T-helper 2 cell treated with Interferon-gamma antibody and Interleukin-4, amounts not matched to agents 5 μg/mL and 100 μg/mL, for 36 hours (primary cell): Measurements from ENCODE around the gene ATP6V0E2.

Source experiments
- DNase-seq: peaks from one replicate; pipeline ENCODE4 v3.0.0; 2021; ENCODE audit warnings: low spot score
- H3K27ac Mint-ChIP-seq: one replicate; pipeline ENCODE4 v1.8.0; 2021; ENCODE audit warnings: mild to moderate bottlenecking, mixed read lengths
- H3K27me3 Mint-ChIP-seq: one replicate; pipeline ENCODE4 v1.8.0; 2021; ENCODE audit warnings: low read depth, mixed read lengths
- H3K36me3 Mint-ChIP-seq: one replicate; pipeline ENCODE4 v1.8.0; 2021; ENCODE audit warnings: low read depth, mixed read lengths
- H3K4me1 Mint-ChIP-seq: one replicate; pipeline ENCODE4 v1.8.0; 2021; ENCODE audit warnings: low read depth, mixed read lengths
- H3K4me3 Mint-ChIP-seq: one replicate; pipeline ENCODE4 v1.8.0; 2022; ENCODE audit warnings: mild to moderate bottlenecking, moderate library complexity, mixed read lengths
- H3K9me3 Mint-ChIP-seq: one replicate; pipeline ENCODE4 v1.8.0; 2021; ENCODE audit warnings: mixed read lengths

Gene ATP6V0E2

GRCh38 chr7:149864023-149864422 lies 9.7 kb upstream of the ATP6V0E2 start:
- no peaks in the 10 kb centered on the region for H3K27me3 Mint-ChIP-seq
- H3K27ac Mint-ChIP-seq = peak overlapping the region; percentile 54
- peaks cover 30% of the 10 kb centered on the region for H3K36me3 Mint-ChIP-seq
- H3K4me3 Mint-ChIP-seq = peak overlapping the region; percentile 8
- H3K9me3 Mint-ChIP-seq = no peaks in the 10 kb centered on the region
- peaks cover 48% of the 10 kb centered on the region for H3K4me1 Mint-ChIP-seq
- DNase-seq = no peak

- peak overlapping the region; percentile 96 for H3K27ac Mint-ChIP-seq
These were observed 9.0 kb upstream of the ATP6V0E2 start for GRCh38 chr7:149864751-149865150.

GRCh38 chr7:149865437-149865836 lies 8.3 kb upstream of the ATP6V0E2 start:
- Mint-ChIP-seq H3K4me3 (peak overlapping the region; percentile 64), H3K27me3 (no peaks in the 10 kb centered on the region), H3K4me1 (peaks cover 61% of the 10 kb centered on the region), H3K36me3 (peaks cover 30% of the 10 kb centered on the region), H3K27ac (peak overlapping the region; percentile 96), H3K9me3 (no peaks in the 10 kb centered on the region)
- peak; percentile 53 for DNase-seq

More at GRCh38 chr7:149864751-149865150, 9.0 kb upstream of the ATP6V0E2 start:
- Mint-ChIP-seq H3K27me3 (no peaks in the 10 kb centered on the region), H3K36me3 (peaks cover 31% of the 10 kb centered on the region), H3K4me3 (peak overlapping the region; percentile 64), H3K4me1 (peaks cover 54% of the 10 kb centered on the region), H3K9me3 (no peaks in the 10 kb centered on the region)
- DNase-seq = no peak

- Mint-ChIP-seq H3K27me3 (no peaks in the 10 kb centered on the region), H3K27ac (peak overlapping the region; percentile 87), H3K4me1 (peaks cover 69% of the 10 kb centered on the region), H3K36me3 (peaks cover 26% of the 10 kb centered on the region), H3K4me3 (peak overlapping the region; percentile 64), H3K9me3 (no peaks in the 10 kb centered on the region)
- DNase-seq = no peak
These were observed 7.5 kb upstream of the ATP6V0E2 start for GRCh38 chr7:149866139-149866778.

GRCh38 chr7:149866779-149867447 lies 6.9 kb upstream of the ATP6V0E2 start:
- Mint-ChIP-seq H3K27me3 (no peaks in the 10 kb centered on the region), H3K27ac (peak overlapping the region; percentile 69), H3K9me3 (no peaks in the 10 kb centered on the region), H3K36me3 (peaks cover 27% of the 10 kb centered on the region), H3K4me1 (peaks cover 75% of the 10 kb centered on the region), H3K4me3 (peak overlapping the region; percentile 53)
- DNase-seq = no peak

GRCh38 chr7:149867762-149868622 lies 5.8 kb upstream of the ATP6V0E2 start:
- H3K27me3 Mint-ChIP-seq = no peaks in the 10 kb centered on the region
- peak overlapping the region; percentile 69 for H3K27ac Mint-ChIP-seq
- peaks cover 81% of the 10 kb centered on the region for H3K4me1 Mint-ChIP-seq
- H3K36me3 Mint-ChIP-seq = peaks cover 23% of the 10 kb centered on the region
- H3K9me3 Mint-ChIP-seq = no peaks in the 10 kb centered on the region
- no peak for DNase-seq
- peak overlapping the region; percentile 53 for H3K4me3 Mint-ChIP-seq

- no peaks in the 10 kb centered on the region for H3K9me3 Mint-ChIP-seq
- no peaks in the 10 kb centered on the region for H3K27me3 Mint-ChIP-seq
- peaks cover 80% of the 10 kb centered on the region for H3K4me1 Mint-ChIP-seq
- H3K36me3 Mint-ChIP-seq = peaks cover 22% of the 10 kb centered on the region
- H3K27ac Mint-ChIP-seq = peak overlapping the region; percentile 55
- peak overlapping the region; percentile 36 for H3K4me3 Mint-ChIP-seq
- DNase-seq = no peak
These were observed 5.0 kb upstream of the ATP6V0E2 start for GRCh38 chr7:149868623-149869290.

- H3K4me1 Mint-ChIP-seq = peaks cover 78% of the 10 kb centered on the region
- DNase-seq = no peak
- H3K36me3 Mint-ChIP-seq = peaks cover 21% of the 10 kb centered on the region
- H3K27ac Mint-ChIP-seq = peak overlapping the region; percentile 90
- H3K4me3 Mint-ChIP-seq = peak overlapping the region; percentile 79
- H3K9me3 Mint-ChIP-seq = no peaks in the 10 kb centered on the region
- H3K27me3 Mint-ChIP-seq = no peaks in the 10 kb centered on the region
These were observed 4.5 kb upstream of the ATP6V0E2 start for GRCh38 chr7:149869291-149869650.

GRCh38 chr7:149869867-149870266 lies 3.9 kb upstream of the ATP6V0E2 start:
- H3K36me3 Mint-ChIP-seq = peaks cover 19% of the 10 kb centered on the region
- DNase-seq = peak; percentile 42

GRCh38 chr7:149870274-149870673 lies 3.5 kb upstream of the ATP6V0E2 start:
- Mint-ChIP-seq H3K4me3 (peak overlapping the region; percentile 79), H3K9me3 (no peaks in the 10 kb centered on the region), H3K36me3 (peaks cover 16% of the 10 kb centered on the region), H3K27me3 (no peaks in the 10 kb centered on the region), H3K4me1 (peaks cover 81% of the 10 kb centered on the region), H3K27ac (peak overlapping the region; percentile 90)
- no peak for DNase-seq

More at GRCh38 chr7:149869867-149870266, 3.9 kb upstream of the ATP6V0E2 start:
- Mint-ChIP-seq H3K4me1 (peaks cover 81% of the 10 kb centered on the region), H3K27me3 (no peaks in the 10 kb centered on the region), H3K9me3 (no peaks in the 10 kb centered on the region), H3K4me3 (peak overlapping the region; percentile 79), H3K27ac (peak overlapping the region; percentile 90)

- no peak for DNase-seq
- peak overlapping the region; percentile 79 for H3K4me3 Mint-ChIP-seq
- peaks cover 82% of the 10 kb centered on the region for H3K4me1 Mint-ChIP-seq
- H3K9me3 Mint-ChIP-seq = no peaks in the 10 kb centered on the region
- H3K27me3 Mint-ChIP-seq = no peaks in the 10 kb centered on the region
- H3K36me3 Mint-ChIP-seq = peaks cover 22% of the 10 kb centered on the region
- H3K27ac Mint-ChIP-seq = peak overlapping the region; percentile 26
These were observed 2.9 kb upstream of the ATP6V0E2 start for GRCh38 chr7:149870701-149871483.

- Mint-ChIP-seq H3K27me3 (no peaks in the 10 kb centered on the region), H3K4me1 (peaks cover 75% of the 10 kb centered on the region), H3K4me3 (peak overlapping the region; percentile 56), H3K27ac (peak overlapping the region; percentile 80), H3K9me3 (no peaks in the 10 kb centered on the region), H3K36me3 (peaks cover 24% of the 10 kb centered on the region)
- DNase-seq = no peak
These were observed 2.2 kb upstream of the ATP6V0E2 start for GRCh38 chr7:149871576-149871975.
